HG03342 (cell line): ENCODE results near the gene SLC39A10.

ENCODE experiments used
- ATAC-seq: cut with Tn5 transposase; IDR thresholded peaks from one replicate; pipeline ENCODE4 v1.9.1; 2021; ENCODE audit warnings: mild to moderate bottlenecking, moderate library complexity; ENCODE audit not compliant: unreplicated experiment

SLC39A10 gene, protein sequence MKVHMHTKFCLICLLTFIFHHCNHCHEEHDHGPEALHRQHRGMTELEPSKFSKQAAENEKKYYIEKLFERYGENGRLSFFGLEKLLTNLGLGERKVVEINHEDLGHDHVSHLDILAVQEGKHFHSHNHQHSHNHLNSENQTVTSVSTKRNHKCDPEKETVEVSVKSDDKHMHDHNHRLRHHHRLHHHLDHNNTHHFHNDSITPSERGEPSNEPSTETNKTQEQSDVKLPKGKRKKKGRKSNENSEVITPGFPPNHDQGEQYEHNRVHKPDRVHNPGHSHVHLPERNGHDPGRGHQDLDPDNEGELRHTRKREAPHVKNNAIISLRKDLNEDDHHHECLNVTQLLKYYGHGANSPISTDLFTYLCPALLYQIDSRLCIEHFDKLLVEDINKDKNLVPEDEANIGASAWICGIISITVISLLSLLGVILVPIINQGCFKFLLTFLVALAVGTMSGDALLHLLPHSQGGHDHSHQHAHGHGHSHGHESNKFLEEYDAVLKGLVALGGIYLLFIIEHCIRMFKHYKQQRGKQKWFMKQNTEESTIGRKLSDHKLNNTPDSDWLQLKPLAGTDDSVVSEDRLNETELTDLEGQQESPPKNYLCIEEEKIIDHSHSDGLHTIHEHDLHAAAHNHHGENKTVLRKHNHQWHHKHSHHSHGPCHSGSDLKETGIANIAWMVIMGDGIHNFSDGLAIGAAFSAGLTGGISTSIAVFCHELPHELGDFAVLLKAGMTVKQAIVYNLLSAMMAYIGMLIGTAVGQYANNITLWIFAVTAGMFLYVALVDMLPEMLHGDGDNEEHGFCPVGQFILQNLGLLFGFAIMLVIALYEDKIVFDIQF

DNA sequence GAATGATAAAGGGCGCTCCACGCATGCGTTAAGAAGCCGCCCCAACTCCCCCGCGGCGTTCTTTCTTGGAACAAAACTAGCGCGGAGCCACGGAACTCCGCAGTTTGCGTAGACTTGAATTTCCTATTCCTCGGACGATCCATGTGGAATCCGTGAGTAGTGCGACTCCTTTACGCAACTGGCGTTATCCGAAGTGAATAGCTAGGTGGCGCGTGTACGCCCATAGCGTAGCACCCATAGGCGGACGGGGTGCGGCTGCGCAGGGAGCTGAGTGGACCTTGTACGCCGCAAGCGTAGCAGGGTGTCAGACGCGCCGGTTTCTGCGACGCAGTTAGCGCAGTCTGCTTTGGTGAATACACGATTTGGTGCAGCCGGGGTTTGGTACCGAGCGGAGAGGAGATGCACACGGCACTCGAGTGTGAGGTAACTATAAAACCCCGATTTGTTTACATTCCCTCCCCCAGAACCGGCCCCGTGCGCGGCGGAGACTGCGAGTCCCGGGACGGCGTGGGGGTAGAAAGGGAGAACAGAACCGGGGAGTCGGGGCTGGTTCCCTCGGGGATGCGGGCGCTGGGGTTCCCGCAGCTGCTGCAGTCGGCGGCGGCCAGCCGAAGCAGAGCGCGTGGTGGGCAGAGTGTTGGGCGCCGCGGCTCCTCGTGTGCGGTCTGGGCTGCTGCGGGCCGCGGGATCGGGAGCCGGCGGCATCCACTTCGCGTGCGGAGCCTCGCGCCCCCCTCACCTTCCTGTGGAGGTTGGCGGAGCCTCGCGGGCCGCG lies at the start of gene SLC39A10:
SLC39A10 (plus strand) TSS at position 368 of the 775 bp plus-strand sequence. CDS start 22,817 bp downstream, outside the sequence.
- peak; percentile 74 for ATAC-seq

GRCh38 chr2:195608768-195609454 lies 48.1 kb upstream of the SLC39A10 start:
- no peak for ATAC-seq

GRCh38 chr2:195610717-195611116 lies 46.3 kb upstream of the SLC39A10 start:
- ATAC-seq, result no peak

DNA sequence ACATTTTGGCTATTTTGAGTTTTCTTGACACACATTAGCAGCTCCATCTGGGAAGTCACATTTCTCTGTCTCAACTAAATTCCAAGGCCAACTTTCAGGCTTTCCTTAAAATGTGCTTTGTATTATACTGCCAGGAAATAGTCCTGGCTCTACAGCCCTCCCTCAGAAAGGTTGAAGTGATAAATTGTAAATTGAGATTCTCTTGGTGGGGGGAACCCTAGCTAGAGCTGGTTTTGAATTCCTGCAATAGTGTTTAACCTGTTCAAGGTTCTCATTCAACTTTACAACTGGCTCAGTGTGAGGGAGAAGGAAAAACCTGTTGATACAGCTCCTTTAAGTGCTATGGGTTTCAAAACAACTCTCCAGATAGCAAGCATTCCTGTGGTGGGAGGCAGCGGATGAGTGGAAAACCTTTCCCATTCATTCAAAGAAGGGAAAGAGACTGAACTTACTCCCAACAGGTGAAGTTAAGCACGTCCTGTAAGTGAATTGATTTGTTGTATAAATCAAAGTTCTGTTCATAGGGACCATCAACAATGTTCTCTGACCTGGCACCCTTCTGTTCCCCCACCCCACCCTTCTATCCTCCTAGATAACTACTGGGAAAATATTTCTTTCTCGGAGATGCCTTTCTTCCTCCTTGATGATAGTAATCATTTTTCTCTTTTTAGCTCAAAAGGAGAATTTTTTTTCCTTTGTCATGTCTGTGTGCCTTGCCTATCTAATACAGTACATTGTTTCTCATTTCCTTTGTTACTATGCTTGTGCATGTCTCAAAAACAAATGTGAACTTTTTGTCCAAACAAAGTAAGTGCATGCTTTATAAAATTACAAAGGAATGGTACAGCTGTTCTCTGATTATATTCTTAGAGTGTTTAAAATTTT lies 44.2 kb upstream of the SLC39A10 start:
- ATAC-seq, result no peak

DNA sequence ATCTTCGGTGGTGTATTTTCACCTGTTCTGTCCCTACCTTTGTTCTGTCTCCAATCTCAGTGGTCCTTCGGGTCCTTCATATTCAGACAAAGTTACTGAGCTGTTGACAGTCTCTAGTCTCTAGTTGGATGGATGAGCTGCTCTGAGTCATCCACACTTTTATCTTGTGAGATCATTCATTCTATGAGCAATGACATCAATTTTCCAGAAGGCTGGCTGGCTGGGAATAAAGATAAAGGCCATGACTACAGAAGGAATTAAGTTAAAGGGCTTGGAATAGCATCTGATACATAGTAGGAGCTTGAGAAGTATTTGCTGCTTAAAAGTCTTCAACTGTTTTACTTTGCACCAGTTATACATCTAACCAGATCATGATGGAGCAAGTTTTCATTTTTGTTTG lies 43.1 kb upstream of the SLC39A10 start:
- ATAC-seq, result no peak

- no peak for ATAC-seq
Observed at GRCh38 chr2:195619590-195619989, 37.4 kb upstream of the SLC39A10 start.

- no peak for ATAC-seq
Observed at GRCh38 chr2:195620501-195620900, 36.5 kb upstream of the SLC39A10 start.

DNA sequence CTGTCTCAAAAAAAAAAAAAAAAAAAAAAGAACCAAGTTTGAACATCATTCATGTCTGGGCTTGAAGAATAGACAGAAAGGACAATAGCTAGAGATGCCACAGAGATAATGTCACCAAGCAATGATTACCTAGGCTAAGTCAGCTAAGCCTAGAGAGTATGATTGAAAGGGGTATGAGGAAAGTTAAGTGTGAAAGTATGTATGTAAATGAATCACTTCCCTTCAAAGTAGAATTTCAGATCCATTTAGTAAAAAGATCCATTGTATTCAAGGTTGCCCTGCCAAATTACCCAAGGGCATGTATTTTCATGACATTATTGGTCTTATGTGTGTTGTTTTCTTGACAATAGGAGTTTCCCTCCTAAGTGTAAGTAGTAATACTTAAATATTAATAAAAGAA lies 34.1 kb upstream of the SLC39A10 start:
- ATAC-seq, result peak; percentile 76

GRCh38 chr2:195626507-195626906 lies 30.5 kb upstream of the SLC39A10 start:
- no peak for ATAC-seq

DNA sequence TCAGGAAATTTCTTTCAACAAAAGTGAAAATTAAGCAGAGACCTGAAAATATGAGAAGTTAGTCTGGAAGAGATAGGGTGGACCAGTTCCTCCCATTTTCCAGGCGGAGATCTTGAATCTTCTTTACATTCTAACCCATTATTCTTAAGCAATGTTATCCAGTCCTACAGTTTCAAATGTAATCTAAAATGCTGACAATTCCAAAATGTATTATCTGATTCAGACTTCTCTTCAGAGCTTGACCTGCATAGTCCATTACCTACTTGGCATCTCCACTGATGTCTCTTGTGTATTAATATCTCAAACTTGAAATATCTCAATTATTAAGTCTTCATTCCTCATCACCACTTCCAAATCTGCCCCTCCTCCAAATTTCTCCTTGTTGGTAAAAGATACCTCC lies 28.4 kb upstream of the SLC39A10 start:
- ATAC-seq, result no peak

DNA sequence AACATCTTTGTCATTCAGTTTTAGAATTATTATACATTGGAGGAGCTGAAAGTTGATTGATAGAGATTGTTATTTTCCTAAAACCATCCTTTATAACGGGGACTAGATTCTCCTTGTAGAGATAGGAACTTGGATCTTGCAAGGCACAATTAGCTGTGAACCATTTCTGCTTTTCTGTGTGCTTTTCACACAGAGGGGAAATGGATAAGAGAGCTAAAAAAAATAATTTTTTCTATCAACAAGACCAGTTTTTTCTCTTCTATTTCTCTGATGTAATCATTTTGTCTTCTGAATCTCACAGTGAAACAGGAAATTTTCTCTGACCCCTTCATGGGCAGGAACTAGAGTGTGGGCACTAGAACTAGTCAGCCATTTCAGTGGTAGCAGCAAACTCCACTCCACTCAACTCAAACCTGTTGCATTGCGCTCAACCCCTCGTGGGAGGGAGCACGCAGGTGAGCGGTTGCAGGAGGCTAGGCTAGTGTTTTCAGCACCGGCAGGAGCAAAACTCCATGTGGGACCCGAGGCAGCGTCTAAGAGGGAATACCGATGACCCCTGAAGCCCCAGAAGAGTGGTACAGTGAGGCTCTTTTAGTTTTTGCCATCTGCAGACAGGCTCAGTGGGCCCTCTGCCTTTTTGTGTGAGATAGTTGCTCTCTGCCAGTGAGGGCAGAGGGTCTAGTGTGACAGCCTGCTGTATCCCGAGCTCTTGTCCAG lies 24.0 kb upstream of the SLC39A10 start:
- ATAC-seq, result no peak

DNA sequence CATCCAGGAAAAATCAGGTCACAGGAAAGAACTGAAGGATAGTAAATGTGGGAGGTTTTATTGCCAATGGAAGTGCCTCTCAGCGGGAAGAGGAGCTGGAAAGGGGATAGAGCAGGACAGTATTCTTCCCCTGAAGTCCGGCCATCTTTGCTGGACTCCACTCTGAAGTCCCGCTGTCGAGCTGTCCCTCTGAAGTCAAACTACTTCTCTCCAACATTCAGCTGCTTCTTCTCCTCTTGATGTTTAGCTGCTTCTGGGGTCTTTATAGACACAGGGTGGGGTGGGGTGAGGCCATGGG lies 23.5 kb upstream of the SLC39A10 start:
- ATAC-seq, result no peak

DNA sequence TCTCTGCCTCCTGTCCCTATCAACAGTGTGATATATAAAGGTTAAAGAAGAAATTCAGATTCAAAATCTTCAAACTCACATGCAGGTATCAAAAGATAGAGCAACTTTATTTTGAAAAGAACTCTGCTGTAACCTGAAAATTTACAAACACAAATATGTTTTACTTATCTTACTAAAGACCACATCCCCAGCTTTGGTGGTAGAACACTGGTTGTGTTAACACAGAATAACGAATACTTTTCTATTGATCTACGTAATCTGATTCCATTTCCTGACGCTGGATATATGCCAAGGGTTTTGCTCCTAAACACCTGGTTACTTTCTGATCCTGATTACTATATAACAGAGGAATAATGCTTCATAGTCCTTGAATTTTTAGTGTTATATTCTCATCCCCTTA lies 23.1 kb upstream of the SLC39A10 start:
- ATAC-seq, result no peak

DNA sequence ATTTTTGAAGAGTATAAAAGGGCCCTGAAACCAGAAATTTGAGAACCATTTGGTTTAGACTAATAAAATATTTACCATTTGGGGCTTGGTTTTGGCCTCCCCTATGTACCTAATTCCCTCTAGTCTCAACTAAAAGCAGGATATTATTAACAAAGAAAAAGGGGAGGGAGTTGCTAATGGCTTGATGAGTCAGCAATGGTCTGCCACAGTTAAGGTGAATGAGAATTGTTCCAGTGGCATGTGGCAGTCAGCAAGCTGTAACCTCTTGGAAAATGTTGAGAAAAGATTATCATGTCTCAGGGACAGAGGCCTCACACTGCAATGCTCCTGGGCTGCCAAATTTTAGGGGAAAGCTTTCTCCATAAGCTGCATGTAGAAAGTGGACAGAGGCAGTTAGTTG lies 20.1 kb upstream of the SLC39A10 start:
- ATAC-seq, result no peak

- no peak for ATAC-seq
Observed at GRCh38 chr2:195638750-195639149, 18.3 kb upstream of the SLC39A10 start.

DNA sequence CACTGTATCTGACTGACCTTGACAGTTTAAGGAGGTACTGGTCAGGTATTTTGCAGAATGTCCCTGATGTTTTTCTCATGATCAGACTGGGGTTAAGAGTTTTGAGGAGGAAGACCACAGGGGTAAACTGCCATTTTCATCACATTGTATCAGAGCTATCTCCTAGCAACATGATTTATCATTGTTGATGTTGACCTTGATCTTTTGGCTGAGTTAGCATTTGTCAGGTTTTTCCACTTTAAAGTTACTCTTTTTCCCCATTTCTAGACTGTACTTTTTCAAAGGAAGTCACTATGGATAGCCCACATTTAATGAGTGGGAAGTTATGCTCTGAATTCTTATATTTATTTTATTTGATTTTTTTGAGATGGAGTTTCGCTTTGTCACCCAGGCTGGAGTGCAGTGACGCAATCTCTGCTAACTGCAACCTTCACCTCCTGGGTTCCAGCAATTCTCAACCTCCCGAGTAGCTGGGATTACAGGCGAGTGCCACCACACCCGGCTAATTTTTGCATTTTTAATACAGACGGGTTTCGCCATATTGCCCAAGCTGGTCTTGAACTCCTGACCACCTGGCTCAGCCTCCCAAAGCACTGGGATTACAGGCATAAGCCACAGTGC lies 17.7 kb upstream of the SLC39A10 start:
- no peak for ATAC-seq

DNA sequence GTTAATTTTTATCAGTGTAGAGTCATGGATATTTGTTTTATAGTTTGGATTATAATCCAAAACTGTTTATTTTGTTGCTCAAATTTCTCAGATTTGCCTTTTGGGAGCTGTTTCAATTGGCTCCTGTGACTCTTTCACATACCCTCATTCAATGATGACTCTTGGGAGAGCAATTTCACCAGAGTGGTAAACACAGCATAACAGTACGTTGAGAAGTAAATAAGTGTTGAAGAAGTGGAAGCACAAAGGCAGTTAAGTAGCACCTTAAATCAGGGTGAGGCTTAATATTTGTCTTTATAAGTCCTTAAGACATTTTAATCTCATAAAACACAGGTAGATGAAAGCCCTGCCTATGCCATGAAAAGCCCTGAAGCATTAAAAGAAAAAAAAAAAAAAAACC lies 17.1 kb upstream of the SLC39A10 start:
- ATAC-seq, result no peak

- ATAC-seq, result no peak
Observed at GRCh38 chr2:195642027-195642678, 14.9 kb upstream of the SLC39A10 start.
